Bone marrow (tissue), 2 donors: ENCODE results near the gene OR9A2.
"Not testable (repeated sequence)": the region's sequence is repeated elsewhere in the genome, so short reads cannot be mapped to it uniquely, and the experiment has no call there.

Source experiments
- DNase-seq, 2 donors: peaks; one replicate each; lab custom pipeline; 2025; lab: John Stamatoyannopoulos, UW

OR9A2 gene

DNA sequence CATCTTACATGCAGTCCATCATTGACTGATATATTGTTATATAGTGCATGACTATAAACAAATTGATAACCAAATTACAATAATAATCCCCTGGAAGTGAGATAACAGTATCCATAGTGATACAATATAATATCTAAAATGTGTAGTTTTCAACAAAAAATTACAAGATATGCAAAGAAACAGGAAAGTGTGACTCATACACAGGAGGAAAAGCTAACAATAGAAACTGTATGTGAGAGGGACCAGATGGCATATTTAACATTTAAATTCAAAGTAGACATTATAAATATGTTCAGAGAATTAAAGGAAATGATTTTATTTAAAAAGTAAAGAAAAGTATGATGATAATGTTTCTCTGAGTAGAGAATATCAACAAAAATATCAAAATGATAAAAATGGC, 8.0 kb downstream of the OR9A2 start:
- DNase-seq, result no peak

DNA sequence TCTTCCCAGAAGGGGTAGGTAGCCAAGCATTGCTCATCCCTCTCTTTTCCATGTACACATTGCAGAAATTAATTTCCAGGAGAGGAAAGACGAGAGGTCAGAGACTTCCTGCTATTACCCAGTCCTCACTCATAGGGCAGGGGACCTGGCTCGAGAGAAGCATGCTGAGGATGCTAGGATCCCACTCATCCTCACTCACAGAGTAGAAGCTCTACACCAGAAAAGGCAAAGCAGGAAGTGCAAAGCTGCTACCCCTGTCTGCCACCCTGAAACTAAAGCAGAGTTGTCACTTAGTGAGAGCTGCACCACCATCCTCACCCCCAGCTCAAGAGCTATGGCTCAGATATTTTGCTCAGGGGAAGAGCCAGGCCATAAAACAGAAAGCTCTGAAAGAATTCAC, 9.9 kb downstream of the OR9A2 start:
- no peak for DNase-seq

DNA sequence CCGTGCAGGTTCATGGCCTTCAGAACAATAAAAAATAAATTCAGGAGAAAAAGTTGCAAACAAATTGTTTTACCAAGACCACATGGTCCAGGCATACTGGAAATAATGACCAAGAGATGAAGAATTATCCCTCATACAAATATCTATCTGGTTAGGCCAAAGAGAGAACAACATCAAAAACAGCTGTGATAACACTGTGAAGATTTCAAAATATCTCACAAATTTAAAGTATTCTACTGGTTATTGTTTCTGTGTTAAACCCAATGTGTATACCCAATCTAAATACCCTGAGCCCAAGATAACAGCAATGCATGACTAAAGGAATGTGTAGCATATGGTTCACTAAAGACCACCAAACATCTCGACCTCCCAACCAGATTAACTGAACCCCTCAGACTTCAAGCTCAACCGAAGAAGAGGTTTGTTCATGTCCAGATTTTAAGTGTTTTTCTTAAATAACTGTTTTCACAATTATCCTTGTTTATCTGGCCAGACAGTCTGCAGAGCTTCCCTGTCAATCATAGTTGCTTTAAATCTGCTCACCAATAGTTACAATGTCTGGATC, 10.9 kb downstream of the OR9A2 start:
- DNase-seq, result no peak

DNA sequence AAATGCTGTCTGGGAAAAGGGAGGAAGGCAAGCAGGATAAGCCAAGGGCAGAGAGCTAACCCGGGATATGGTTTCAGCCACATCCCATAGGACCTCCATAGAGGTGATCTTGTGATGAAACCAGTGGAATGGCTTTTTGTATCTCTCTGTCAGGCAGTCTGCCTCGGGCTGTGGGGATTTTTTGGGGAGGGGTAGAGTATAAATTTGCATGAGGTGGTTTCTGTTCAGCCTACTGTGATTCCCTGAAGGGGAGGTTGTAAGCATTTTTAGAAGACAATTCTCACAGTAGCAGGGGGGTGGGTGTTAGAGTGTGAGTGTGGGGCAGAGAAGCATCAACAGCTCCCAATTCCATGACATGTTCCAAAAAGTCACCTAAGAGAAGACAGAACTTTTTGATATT, 11.8 kb downstream of the OR9A2 start:
- no peak for DNase-seq

DNA sequence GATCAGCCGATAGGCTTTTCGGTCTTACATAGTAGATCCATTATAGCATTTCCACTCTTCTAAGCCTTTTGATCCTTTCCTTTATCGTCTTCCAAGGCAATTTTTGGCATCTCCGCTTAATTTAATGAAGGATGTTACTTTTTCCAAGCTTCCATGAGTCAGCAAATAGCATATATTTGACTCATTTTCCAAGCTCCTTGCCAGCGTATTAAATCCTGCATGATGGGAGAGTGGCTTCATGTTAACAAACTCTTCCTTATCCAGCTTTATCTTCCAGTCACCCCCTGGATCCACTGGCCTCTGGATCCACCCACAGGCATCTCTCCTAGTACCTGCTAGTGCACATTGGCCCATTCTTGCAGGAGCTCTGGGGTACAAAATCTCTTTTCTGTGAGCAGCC, 13.0 kb downstream of the OR9A2 start:
- no peak for DNase-seq

DNA sequence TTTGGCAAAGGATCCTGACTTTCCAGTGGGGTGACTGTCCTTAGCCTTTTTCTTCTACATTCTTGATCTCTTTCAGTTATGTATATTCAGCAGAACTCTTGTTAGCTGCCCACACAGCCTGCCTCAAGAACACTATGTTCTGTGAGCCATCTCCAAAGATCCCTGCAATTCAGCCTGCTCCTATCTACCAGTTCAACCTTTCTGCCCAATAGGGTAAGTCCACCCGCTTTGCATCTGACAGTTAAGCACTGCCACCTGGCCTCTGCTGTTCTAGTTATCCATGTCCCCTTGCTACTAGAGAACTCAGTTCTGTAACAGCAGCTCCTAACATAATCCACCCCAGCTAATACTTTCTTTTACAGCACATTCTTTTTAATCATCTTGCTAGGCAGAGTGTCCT, 13.5 kb downstream of the OR9A2 start:
- no peak for DNase-seq

DNA sequence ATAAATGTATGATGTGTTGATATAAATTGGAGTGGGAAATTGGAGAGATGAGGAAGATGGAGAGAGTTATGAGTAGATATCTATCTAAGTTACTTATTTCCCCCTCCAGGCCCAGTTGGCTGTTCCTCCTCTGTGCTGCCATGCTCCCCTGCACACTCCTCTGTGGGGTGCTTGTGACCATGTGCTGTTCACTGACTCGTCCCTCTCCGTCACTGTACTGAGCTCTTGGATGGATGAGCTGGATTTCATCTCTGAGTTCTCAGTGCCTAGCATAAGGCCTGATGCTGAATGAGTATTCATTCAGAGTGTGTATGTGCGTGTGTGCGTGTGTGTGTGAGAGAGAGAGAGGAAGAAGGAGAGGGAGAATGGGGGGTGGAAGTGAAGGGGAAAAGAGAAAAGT, 14.5 kb downstream of the OR9A2 start:
- no peak for DNase-seq

DNA sequence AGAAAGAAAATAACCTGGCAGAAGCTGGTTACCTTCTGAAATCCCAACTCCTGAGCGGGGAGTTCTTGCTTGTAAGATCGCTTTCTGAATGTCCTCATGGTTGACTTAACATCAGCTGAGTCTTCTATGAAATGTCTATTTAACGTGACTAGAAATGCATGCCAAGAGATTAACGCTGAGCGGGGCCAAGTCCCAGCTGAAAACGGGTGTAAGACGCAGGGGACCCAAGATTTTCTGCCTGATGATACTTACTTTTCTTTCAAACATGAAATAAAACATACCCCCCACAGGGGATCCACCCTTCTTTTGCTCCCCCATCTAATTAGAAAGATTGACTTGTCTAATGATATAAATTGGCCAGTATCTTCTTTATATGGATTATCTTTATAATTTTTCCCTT, 14.9 kb downstream of the OR9A2 start:
- no peak for DNase-seq

DNA sequence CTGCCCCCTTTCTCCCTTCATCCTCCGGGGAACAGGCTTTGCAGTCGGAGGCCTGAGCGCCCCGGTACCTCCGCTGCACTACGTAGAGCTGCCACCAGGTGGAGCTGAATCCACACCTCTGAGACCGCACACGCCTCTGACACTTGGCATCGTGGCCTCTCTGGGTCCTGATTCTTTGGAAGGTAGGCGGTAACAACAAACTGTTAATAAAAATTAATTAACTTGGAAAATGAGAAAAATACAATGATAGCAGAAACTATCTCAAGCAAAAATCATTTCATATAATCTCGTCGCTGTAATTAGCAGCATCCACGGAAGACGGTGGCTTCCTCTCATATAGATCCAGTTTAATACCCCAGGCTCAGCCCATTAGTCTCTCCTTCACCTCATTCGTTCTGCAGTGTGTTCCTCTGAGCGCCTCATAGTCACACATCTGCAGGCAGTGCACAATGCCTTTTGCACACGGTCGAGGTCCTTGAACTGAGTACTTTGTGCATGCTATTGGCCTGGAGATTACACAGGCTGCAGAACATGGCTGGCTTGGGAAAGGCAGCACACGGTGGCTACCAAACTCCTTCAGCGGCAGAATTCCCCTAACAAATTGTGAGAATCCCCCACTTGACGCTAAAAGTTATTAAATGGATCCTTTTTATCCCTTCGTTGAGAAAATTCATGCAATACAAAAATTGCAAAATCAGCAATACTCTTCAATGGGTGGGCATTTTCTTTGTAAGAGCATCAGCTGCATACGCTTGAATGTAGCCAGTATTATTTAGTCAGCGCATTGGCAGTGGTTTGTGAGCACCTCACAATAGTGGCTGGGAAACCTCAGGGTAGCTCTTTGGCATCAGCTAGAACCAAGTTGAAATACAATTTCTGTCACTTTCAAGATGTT, 18.7 kb downstream of the OR9A2 start:
- peak; percentile 18 to 83 for DNase-seq

DNA sequence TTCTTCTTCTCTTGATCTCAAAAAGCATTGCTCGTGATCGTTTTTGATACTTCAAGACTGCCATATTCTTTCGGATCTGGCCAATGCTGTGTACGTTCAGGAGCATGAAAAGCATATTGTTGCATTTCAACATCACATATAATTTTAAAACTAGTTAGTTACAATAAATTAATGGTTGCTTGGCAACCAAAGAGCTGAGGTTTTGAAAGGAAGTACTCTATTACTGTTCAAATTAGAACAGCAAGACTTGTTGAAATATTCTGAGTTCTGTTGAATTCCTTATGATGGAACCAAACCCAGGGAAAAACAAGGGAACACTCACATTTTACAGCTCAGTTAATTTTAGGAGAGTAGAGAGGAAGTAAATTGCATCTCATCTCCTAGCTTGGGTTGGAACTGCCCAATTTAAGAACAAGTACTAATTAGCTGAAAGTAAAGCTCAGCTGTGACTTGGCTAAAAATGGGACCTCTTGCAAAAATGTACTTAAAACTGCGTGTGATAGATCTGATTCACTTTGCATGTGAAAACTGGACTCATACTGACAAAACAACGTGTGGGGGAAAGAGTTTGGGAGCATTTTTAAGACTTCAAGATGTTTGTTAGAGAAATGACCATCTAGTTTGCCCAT, 21.2 kb downstream of the OR9A2 start:
- no peak for DNase-seq

DNA sequence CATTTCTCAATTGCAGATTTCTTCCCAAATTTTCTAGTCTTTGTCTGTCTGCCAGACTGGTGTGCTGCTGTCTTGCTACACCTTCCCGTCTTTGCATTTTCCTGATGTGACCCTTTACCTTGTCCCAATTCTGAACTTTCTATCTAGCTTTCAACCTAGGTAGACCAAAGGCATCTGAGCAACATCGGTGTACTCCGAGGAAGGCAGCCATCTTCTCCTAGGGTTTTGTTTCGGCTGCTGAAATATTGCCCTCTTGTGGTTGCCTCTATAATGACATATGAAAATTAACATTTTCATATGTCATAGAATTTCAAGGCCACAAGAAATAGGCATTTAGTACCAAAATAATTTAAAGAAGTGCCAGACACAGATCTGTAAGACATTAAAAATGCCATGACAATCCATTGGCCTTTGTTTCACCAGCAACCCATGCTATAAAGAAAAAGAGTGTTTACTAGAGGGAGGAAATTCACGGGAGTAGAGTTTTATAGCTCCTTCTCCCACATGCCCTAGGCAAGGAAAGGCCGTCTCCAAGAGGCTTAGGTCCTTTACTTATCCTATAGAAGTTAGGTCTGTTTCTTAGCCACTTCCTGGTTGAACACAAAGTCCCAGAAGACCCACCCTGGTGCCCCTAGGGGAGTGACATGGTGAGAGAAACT, 23.4 kb downstream of the OR9A2 start:
- peak in 1 of 2 donors; percentile 47 for DNase-seq

DNA sequence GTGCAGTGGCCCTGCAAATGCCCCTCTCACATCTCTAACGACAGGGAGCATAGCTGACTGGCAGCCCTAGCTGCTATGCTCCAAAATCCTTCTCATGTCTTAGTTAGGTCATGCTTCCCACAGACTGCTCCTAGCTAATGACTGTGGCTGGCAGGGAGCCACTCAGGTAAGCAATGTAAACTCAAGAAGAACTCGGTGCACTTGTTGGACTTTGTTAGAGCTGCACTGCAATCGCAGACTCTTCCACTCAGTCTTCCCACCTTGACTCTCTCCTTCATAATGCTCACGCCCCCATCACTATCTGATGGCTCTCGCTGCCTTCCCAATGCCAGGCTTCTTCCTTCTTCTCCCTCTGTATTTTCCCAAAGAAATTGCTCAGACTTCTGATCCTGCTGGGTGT, 24.0 kb downstream of the OR9A2 start:
- DNase-seq, result no peak

DNA sequence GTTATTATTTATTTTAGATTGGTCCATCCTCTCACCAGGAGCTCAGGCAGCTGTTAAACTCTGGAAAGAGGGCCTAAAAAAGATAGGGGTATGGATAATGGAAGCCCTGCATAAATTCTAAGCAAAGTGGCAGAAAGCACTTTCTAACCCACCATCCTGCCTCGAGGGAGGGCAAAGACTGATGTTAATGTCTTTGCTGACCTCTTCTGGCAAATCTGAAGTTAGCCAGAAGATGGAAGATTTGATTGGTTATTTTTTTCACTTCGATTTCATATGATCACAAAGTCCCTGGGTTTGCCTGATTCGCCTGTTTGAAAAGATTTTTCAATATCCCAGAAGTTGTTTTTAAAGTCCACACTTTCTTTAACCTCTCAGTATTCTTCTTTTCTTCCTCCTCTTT, 24.8 kb downstream of the OR9A2 start:
- no peak for DNase-seq

DNA sequence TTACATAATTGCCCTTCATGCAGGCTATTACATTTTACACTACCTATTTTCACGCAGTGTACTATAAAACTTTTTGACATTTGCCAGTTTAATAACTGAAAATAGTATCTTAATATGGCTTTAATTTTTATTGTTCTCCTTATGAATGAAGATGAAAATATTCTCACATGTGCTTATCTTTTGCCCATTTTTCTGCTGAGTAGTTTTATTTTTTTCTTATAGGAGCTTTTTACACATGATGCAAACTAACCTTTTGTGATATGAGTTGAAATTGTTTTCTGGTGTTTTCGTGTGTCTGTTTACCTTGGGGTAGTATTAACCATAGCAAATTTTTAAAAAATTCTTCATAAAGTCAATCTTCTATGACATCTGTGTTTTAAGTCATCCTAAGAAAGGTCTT, 26.3 kb downstream of the OR9A2 start:
- DNase-seq, result no peak

DNA sequence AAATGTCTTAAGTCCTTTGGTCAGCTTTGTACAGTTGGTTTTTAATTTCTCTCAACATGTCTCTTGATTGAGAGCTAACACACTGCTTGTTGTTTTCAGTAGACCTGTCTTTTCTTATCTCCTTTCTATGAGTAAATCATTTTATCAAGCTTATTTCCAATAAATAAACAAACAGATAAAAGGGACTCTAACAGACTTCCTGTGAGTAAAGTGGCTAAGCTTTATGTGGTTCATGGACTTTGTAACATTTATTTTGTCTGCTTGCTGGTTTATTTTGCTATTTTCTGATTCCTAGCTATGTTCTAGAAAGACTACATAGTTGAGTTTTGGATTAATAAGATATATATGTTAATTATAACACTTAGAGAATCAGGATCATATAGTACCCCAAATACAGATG, 27.1 kb downstream of the OR9A2 start:
- DNase-seq, result no peak

DNA sequence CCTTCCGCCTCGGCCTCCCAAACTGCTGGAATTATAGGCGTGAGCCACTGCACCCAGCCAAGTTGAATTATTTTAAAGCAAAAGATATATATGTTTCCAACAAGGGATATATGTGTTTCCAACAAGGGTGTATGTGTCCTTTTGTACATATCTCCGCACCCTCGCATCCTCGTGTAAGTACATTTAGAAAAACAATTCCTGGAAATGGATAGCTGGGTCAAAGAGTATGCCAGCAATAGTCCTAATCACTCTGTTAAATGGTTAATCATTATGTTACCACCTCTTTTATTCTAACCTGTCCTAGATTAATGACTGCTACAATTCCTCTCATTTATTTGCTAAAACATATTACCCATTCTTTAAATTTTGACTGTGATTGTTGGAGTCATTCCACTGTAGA, 28.0 kb downstream of the OR9A2 start:
- DNase-seq, result no peak

DNA sequence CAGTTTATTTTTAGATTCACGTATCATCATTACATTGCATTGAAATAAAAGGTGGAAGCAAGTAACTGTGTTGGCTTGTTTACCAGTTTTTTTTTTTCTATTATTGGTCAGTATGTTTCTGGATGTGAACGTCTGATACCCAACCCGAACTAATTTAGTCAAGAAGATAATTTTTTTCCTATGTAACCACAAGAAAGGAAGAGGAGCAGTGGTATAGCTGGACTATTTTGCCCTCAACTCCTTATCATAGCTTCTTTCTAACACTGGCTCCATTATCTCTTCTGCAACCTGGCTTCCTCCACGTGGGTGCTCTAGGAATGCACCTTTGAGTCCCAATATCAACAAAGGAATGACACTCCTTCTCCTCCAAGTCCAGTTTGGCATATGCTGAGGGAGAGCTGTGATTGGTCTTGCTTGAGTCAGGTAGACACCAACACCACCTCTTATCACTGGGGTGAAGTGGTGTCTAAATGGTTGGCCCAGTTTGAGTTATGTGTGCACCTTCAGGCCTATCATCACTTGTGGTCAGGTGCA, 29.4 kb downstream of the OR9A2 start:
- no peak for DNase-seq

DNA sequence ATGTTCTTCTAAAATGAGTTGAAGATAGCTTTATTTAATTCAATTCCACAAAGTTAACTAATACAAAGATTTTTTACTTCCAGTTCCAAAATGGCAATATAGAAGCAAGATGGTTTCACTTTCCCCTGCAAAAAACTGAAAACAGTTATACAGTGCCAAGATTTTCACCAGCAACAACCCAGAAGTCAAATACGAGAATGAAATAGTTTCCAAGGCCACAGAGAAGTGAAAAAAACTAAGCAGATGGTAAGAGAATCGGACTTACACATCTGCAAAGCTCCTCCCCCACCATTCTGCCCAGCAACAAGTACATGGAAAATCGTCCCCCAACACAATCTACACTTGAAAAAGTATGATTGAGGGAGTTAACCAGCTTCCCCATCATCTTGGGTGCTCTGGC, 34.5 kb downstream of the OR9A2 start:
- no peak for DNase-seq

DNA sequence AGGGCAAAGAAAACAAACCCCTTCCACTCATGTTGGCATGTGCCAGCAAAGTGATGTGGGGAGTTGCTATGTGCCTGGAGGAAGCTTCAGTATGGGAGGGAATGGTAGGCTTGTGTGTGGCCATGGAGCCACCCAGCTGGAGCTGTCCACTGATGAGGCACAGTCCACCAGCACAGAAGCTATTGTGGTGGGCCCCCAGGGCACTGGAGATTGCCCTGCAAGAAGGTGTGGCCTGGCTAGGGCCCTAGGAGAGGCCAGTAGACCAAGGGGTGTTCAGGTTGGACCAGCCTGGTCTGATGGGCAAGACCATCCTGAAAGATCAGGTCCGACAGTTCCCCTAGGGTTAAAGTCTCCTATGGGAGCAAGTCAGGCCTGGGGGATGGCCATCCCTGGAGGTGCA, 42.6 kb downstream of the OR9A2 start:
- DNase-seq, result no peak

DNA sequence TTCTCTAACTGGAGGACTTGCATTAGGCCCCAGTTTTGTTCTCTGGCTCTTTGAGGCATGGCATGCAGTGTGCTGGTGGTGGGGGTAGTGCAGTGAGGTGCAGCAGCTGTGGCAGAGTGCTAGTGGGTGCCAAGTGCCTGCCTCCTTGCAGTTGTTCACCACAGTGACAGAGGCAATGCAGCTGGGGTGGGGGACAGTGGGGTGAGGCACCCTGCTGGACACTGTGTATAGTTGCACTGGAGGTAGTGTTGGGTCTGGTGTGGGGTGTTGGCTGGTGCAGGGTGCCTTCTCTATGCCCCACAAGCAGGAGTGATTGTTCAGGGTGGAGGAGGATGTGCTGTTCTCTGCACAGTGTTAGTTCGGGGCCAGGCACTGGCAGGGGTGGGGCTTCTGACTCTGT, 43.1 kb downstream of the OR9A2 start:
- DNase-seq, result no peak

DNA sequence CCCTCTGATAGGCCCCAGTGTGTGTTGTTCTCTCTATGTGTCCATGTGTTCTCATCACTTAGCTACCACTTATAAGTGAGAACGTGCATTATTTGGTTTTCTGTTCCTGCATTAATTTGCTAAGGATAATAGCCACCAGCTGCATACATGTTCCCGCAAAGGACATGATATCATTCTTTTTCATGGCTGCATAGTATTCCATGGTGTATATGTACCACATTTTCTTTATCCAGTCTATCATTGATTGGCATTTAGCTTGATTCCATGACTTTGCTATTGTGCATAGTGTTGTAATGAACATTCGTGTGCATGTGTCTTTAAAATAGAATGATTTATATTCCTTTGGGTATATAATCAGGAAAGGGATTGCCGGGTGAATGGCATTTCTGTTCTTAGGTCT, 48.5 kb downstream of the OR9A2 start:
- DNase-seq, result not testable (repeated sequence)
